Central memory CD4-positive, alpha-beta T cell (primary cell): ENCODE data around the gene LTBR.
"Not testable (repeated sequence)": the region's sequence is repeated elsewhere in the genome, so short reads cannot be mapped to it uniquely, and the experiment has no call there.

Experiments used
- DNase-seq: peaks from one replicate; pipeline ENCODE4 v3.0.0; 2022

The LTBR gene

DNA sequence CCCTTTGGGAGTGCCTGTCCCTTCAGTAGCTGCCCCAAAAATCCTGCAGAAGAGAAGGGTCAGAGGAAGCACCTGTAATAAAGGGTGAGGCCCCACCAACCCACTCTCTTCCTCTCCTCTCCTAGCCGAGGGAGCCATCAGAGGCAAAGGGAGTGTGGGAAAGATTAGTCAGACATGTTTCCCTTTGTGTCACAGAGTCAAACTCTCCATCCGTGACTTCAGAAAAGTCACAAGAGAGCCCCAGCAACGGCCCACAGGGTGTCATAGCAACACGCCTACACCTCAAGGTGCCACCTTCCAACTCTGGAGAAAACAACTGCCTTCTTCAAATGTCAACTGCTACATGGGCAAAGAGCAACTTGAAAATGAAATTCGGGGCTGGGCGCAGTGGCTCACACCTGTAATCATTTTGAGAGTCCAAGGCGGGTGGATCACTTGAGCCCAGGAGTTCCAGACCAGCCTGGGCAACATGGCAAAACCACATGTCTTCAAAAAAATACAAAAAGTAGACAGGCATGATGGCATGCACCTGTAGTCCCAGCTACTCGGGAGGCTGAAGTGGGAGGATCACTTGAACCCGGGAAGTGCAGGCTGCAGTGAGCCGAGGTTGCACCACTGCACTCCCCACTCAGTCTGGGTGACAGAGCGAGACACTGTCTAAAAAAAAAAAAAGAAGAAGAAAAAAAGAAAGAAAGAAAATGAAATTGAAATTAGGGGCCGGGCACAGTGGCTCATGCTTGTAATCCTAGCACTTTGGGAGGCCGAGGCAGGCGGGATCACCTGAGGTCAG lies 43.1 kb downstream of the LTBR start:
- peak; percentile 79 for DNase-seq

DNA sequence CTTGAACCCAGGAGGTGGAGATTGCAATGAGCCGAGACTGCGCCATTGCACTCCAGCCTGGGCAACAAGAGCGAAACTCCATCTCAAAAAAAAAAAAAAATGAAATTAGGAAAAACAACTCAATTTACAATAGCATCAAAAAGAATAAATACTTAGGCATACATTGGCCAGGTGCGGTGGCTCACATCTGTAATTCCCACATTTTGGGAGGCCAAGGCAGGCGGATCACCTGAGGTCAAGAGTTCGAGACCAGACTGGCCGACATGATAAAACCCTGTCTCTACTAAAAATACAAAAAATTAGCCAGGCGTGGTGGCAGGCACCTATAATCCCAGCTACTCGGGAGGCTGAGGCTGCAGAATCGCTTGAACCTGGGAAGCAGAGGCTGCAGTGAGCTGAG lies 43.8 kb downstream of the LTBR start:
- not testable (repeated sequence) for DNase-seq

DNA sequence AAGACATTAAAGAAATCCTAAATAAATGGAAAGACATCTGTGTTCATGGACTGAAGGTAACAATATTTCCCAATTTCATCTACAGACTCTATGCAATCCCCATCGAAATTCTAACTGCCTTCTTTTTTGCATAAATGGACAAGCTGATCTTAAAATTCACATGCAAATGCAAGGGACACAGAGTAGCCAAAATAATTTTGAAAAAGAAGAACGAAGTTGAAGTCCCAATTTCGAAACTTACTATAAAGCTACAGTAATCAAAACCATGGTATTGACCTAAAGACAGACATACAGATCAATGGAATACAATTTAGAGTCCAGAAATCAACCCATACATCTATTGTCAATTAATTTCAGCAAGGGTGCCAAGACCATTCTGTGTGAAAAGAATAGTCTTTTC lies 44.4 kb downstream of the LTBR start:
- no peak for DNase-seq

DNA sequence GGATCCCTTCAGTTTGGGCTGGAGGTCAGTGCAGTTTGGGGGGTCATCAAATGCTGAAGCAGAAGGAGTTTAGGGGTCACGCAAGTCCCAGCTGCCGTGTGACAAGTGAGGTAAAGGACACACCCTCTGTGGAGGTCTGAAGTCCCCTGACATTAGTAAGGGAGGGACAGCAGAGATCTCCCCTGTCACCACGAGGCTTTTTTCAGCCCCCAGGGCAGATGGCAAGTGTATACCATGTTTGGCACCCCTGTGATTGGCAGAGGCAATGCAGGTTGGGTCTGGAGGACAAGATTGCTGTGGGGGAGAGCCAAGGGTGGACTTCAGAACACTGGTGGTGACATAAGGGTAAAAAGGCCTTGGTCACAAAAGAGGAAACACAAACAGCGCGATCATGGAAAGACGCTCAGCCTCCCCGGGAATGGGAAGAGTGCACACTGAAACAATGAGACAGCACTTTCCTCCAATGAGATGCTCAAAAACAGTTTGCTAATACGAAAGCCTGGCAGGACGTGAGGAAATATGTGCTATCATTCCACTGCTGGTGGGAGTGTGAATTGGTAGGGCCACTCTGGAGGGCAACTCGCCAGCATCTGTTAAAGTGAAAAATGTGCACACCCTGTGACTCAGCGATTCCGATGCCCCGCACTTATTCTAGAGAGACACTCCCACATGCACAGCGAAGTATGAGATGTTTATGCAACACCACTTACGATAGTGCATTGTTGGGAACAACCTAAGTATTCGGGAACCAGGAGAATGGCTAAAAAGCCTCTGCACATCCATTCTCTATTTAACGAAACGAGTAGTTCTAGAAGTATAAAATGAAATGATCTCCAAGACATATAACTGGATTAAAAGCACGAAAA lies 46.4 kb downstream of the LTBR start:
- no peak for DNase-seq

DNA sequence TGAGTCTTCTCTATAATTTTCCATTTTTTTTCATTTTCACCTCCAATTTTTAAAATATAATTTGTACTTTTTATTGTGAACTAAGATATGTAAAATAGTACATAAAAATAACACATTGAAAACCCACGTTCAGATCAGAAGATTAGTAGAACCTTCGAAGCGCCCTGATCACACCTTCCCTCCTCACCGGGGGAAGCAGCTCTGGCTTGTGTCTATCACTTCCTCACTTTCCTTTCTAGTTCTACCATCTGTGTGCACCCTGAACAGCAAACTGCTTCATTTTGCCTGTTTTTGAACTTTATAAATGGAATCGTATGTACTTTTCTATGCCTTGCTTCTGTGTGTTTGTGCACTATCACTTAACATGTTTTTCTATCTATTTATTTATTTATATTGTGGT lies 49.0 kb downstream of the LTBR start:
- no peak for DNase-seq

DNA sequence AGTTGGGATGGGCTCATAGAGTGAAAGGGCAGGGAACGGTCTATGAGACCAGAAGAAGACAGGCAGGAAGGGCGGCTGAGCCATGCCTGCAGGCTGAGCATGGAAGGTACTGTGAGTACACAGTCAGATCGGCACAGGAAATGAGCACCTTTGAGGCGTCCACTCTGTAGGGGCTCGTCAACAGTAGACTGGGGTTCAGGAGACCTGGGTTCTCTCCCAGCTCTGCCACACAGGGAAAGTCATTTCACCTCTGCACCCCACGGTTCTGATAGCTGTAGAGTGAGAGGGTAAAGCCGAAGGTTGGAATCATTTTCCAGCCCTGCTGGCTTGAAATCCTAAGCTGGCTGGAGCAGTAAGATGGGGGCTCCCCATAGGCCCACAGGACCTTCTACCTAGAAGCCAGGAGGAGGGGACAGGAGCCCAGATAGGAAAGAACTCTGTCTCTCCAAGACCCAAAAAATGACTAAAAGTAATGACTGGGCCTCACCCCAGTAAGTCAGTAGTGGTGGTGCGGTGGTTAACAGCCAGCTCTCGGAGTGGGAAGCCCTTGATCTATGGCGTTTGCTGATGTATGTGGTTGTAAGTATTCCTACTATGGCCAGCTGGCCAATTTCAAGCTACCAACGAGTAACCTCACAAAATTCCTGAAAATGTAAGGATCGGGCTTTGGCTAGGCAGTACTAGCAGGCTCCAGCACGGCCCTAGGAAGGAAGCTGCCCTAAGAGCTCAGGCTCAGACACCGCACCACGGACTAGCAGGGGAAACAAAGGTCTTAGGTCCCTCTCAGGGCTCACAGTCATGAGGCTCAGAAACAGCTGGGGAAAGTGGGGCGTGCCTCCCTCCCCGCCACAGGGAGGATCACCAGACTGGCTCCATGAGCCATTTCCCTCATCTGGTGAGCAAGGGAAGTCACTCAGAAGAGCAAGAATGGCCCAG lies 50.5 kb downstream of the LTBR start:
- no peak for DNase-seq

DNA sequence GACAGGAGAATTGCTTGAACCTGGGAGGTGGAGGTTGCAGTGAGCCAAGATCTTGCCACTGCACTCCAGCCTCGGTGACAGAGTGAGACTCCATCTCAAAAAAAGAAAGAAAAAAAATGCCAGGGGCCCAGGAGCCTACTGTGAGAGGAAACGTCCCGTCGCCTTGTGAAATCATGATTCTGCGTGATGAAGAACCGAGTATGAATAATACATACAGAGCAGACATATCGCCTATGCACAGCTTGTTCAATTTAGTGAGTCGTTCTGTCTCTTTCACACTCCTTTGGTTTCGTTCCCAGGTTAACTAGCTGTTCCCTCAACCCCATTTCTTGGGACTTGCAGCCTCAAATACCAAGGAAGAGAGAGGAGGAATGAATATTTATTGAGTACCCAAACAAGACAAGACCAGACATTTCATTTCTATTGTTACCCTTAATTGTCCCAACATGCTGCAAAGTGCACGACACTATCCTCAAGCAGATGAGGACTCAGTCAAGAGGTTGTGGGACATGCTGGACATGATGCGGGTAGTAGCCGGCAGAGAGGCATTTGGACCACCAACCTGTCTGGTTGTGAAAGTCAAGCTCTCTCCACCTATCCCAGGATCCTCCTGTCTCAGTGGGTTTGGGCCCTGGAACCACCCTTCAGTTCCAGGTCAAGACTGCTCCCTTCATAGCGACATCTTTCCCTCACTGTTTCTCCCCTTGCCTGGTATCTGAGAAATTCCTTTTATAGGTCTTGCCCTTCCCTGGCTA lies 52.2 kb downstream of the LTBR start:
- DNase-seq, result no peak

DNA sequence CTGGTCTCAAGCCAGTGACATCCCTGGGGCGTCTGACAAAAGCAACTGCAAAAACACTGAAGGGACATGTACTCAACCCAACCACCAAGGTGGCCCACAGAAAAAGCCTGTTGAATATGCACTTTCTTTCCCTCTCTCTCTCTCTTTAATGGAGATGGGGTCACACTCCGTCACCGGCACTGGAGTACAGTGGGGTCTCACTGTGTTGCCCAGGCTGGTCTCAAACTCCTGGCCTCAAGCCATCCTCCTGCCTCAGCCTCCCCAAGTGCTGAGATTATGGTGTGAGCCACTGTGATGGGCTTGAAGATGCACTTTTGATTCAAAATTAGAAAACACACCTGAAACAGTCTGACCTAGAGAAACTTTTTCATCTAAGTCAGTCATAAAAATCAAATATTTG lies 53.6 kb downstream of the LTBR start:
- DNase-seq, result no peak

DNA sequence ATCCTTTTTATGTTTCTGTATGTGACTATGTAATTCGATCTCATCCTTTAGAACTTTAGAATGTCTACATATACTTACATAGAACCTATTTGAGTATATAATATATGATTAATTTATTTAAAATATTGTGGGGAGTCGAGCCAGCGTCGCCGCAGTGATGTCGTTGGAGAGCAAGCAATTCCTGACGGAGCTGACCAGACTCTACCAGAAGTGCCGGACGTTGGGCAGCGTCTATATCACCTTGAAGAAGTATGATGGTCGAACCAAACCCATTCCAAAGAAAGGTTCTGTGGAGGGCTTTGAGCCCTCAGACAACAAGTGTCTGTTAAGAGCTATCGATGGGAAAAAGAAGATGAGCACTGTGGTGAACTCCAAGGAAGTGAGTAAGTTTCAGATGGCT lies 54.4 kb downstream of the LTBR start:
- DNase-seq, result no peak

DNA sequence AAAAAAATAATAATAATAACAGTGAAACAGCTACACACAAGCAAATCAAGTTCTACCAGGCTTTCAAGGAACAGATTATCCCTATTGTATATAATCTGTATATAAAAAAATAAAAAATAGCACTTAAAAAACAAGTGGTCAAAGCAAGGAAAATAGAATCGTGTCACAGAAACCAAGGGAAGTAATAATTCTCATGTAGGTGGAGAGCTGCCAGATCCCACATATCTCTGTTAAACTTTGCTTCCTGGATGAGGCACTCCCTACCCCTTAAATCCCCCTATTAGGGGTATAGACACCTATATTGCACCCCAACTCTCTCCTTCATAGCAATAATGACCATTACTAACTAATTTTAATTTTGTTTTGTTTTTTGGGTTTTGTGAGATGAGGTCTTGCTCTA lies 56.4 kb downstream of the LTBR start:
- no peak for DNase-seq
